ENCODE results near the gene RELN. TPM values are rescaled to one million over a fixed set of nuclear protein-coding genes. Genes with fewer than 3 reads are reported as not detected.

The RELN gene
- total and polyA plus RNA-seq, 2 of the 13 experiments (the other 11 are each of a cell fraction or from before 2014, with no cell fraction given) = 315 to 332 TPM

DNA sequence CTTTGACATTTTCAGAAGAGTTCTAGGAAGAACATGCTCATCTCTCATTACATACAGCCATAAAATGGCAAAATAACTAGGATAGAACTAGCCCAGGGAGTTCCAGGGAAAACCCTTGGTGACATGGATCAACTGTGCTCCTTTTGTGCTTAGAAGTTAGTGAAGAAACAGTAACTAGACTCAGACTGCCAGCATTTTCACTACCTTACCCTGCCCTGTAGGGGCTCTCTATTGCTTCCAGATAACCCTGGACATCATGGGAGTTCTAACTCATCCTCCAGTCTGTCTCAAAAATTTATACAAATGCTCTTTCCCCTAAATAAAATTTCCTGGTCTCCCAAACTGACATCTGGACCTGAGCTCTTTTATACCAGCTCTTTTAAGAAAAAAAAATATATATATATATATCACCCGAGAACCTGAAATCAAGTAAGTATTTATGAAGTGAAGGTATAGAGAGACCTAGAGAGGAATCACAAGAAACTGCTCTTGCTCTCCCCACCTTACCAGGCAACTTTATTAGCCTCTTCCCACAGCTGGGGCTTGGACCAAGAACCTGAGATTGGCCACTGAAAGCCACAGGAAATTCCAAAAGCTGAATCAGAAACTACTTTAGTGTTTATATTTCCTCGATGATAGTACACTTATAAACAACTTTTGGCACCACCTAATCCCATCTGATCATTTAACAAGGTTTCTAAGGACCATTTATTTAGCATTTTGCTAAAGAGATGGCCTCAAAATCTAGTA lies 101.4 kb downstream of the RELN start:
- H4K20me1 ChIP-seq (ENCODE audit: insufficient read depth, low read length) = peaks cover 2% of the 10 kb centered on the region; the same call in 1 of the 2 replicates
- H3K27me3 ChIP-seq (ENCODE audit: control insufficient read depth in 1 of 2, insufficient read depth in 2 of 2, low read length in 2 of 2) = no peaks in the 10 kb centered on the region
- no peak overlapping the region for H3K4me2 ChIP-seq (ENCODE audit: low read depth, low read length)
- POLR2A ChIA-PET = no interaction called here
- DNase-seq (ENCODE audit: low spot score) = peak; percentile 10
- in situ Hi-C loops (cut with HindIII; ENCODE audit: extremely low pct_ligation_motif_present, low pct_unique_long_range_greater_than_20kb) = no loop called here
- no peak for TF ChIP-seq ZBTB20 (CRISPR knock-in tag; IDR thresholded peaks at IDR 0.05; ENCODE audit: borderline replicate concordance, low read depth)
- TF ChIP-seq STAG1 (CRISPR knock-in tag; IDR thresholded peaks at IDR 0.05) = 0 out of 2 replicates have a peak, but pooled peaks have one; percentile 7
- H3K4me1 ChIP-seq (ENCODE audit: insufficient read depth, low read length) = peaks cover 23% of the 10 kb centered on the region
- 71% methylated on average over 2 of the region's 2 CpGs for WGBS (ENCODE audit: low lambda C conversion rate)
- H3K27ac ChIP-seq (ENCODE audit: extremely low read length, insufficient read depth, low read length) = no peak overlapping the region
- no peaks in the 10 kb centered on the region; a peak in 2 of 5 replicates for H3K36me3 ChIP-seq (replicated peaks in 1 of 2; ENCODE audit: control insufficient read depth in 1 of 2, insufficient read depth in 2 of 2, low read length in 2 of 2)
- intact Hi-C loops (cut with micrococcal nuclease; ENCODE audit: unreplicated experiment) = no loop called here
- no peak overlapping the region for H3K4me3 ChIP-seq (replicated peaks in 1 of 3; ENCODE audit: insufficient read depth in 1 of 3, low read depth in 2 of 3, low read length in 3 of 3)
- H3K9me3 ChIP-seq (ENCODE audit: low read length) = no peaks in the 10 kb centered on the region
- no peak for FAIRE-seq
- H3K79me2 ChIP-seq (ENCODE audit: insufficient read depth, low read length) = peaks cover 33% of the 10 kb centered on the region
- no peak overlapping the region for H3K9ac ChIP-seq (ENCODE audit: insufficient read depth, low read depth, low read length)
- peak; percentile 86 for ATAC-seq
- no peak overlapping the region for H2AFZ ChIP-seq (ENCODE audit: low read length)
- no TSS peak for BruUV-seq (replicated peaks)
- CTCF ChIA-PET (ENCODE audit: low intra/inter-chr PET ratio, low total read pairs) = no interaction called here

DNA sequence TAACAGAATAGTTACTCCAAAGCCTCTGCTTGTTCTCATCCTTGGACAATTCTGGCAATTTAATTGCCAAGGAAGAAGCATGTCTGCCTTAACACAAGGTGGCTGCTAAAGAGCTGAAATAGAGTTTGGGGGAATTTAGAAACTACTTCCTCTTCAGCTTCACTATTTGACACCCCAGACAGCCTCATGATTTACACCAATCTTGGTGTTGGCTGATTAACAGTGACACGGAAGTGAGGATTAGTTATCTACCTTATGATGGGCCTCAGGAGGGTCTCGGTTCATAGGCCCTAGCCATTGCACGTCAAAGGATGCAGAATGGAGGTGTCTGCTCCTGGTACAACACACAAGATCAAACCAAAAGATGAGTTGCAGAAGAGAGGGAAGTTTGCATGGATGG lies 102.4 kb downstream of the RELN start:
- 76% methylated on average over 3 of the region's 3 CpGs for WGBS (ENCODE audit: low lambda C conversion rate)
- Histone ChIP-seq H3K27ac (ENCODE audit: extremely low read length, insufficient read depth, low read length) (no peak overlapping the region), H3K36me3 (replicated peaks in 1 of 2; ENCODE audit: control insufficient read depth in 1 of 2, insufficient read depth in 2 of 2, low read length in 2 of 2) (no peaks in the 10 kb centered on the region; a peak in 1 of 5 replicates), H4K20me1 (ENCODE audit: insufficient read depth, low read length) (peaks cover 2% of the 10 kb centered on the region; the same call in 1 of the 2 replicates), H3K27me3 (ENCODE audit: control insufficient read depth in 1 of 2, insufficient read depth in 2 of 2, low read length in 2 of 2) (no peaks in the 10 kb centered on the region; a peak in 1 of 5 replicates), H3K9ac (ENCODE audit: insufficient read depth, low read depth, low read length) (no peak overlapping the region), H3K4me1 (ENCODE audit: insufficient read depth, low read length) (peaks cover 23% of the 10 kb centered on the region), H3K79me2 (ENCODE audit: insufficient read depth, low read length) (peaks cover 26% of the 10 kb centered on the region), H3K4me2 (ENCODE audit: low read depth, low read length) (no peak overlapping the region), H3K9me3 (ENCODE audit: low read length) (no peaks in the 10 kb centered on the region), H2AFZ (ENCODE audit: low read length) (no peak overlapping the region), H3K4me3 (replicated peaks in 1 of 3; ENCODE audit: insufficient read depth in 1 of 3, low read depth in 2 of 3, low read length in 3 of 3) (no peak overlapping the region)
- BruUV-seq (replicated peaks) = no TSS peak
- POLR2A ChIA-PET = no interaction called here
- intact Hi-C loops (cut with micrococcal nuclease; ENCODE audit: unreplicated experiment) = no loop called here
- no peak for FAIRE-seq
- no peak for DNase-seq (ENCODE audit: low spot score)
- in situ Hi-C loops (cut with HindIII; ENCODE audit: extremely low pct_ligation_motif_present, low pct_unique_long_range_greater_than_20kb) = no loop called here
- no peak for ATAC-seq
- TF ChIP-seq ZBTB38 (CRISPR knock-in tag; IDR thresholded peaks at IDR 0.05) (no peak), NFKBIZ (CRISPR knock-in tag; IDR thresholded peaks at IDR 0.05) (no peak), FLYWCH1 (CRISPR knock-in tag; IDR thresholded peaks at IDR 0.05) (no peak), ZNF841 (CRISPR knock-in tag; IDR thresholded peaks at IDR 0.05; ENCODE audit: borderline replicate concordance) (no peak), ZNF879 (CRISPR knock-in tag; IDR thresholded peaks at IDR 0.05) (no peak), PHF20 (CRISPR knock-in tag; IDR thresholded peaks at IDR 0.05) (no peak), ZFP36 (IDR thresholded peaks at IDR 0.05; ENCODE audit: borderline replicate concordance, low read depth, low read length, partially characterized antibody) (no peak), SALL1 (CRISPR knock-in tag; IDR thresholded peaks at IDR 0.05) (no peak)
- TF ChIP-seq, protein P1, sequence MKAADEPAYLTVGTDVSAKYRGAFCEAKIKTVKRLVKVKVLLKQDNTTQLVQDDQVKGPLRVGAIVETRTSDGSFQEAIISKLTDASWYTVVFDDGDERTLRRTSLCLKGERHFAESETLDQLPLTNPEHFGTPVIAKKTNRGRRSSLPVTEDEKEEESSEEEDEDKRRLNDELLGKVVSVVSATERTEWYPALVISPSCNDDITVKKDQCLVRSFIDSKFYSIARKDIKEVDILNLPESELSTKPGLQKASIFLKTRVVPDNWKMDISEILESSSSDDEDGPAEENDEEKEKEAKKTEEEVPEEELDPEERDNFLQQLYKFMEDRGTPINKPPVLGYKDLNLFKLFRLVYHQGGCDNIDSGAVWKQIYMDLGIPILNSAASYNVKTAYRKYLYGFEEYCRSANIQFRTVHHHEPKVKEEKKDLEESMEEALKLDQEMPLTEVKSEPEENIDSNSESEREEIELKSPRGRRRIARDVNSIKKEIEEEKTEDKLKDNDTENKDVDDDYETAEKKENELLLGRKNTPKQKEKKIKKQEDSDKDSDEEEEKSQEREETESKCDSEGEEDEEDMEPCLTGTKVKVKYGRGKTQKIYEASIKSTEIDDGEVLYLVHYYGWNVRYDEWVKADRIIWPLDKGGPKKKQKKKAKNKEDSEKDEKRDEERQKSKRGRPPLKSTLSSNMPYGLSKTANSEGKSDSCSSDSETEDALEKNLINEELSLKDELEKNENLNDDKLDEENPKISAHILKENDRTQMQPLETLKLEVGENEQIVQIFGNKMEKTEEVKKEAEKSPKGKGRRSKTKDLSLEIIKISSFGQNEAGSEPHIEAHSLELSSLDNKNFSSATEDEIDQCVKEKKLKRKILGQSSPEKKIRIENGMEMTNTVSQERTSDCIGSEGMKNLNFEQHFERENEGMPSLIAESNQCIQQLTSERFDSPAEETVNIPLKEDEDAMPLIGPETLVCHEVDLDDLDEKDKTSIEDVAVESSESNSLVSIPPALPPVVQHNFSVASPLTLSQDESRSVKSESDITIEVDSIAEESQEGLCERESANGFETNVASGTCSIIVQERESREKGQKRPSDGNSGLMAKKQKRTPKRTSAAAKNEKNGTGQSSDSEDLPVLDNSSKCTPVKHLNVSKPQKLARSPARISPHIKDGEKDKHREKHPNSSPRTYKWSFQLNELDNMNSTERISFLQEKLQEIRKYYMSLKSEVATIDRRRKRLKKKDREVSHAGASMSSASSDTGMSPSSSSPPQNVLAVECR (CRISPR knock-in tag; IDR thresholded peaks at IDR 0.05; ENCODE audit: borderline replicate concordance) = no peak
- CTCF ChIA-PET (ENCODE audit: low intra/inter-chr PET ratio, low total read pairs) = no interaction called here
